ENCODE measurements around the gene C11orf24. TPM values are rescaled to one million over a fixed set of nuclear protein-coding genes. Genes with fewer than 3 reads are reported as not detected.

The C11orf24 gene
- total and polyA plus RNA-seq, 2 donors: 5.9 to 17.7 TPM

- Histone ChIP-seq H3K9me3 (ENCODE audit: control insufficient read depth in 2 of 2, insufficient read depth in 1 of 2, low read length in 1 of 2) (no peaks in the 10 kb centered on the region), H3K27me3 (ENCODE audit: control insufficient read depth in 2 of 2, insufficient read depth in 1 of 2, low read length in 1 of 2) (no peaks in the 10 kb centered on the region), H3K27ac (ENCODE audit: low read depth in 1 of 2, low read length in 1 of 2) (no peak overlapping the region), H3K4me3 (ENCODE audit: low read length in 2 of 2) (no peak overlapping the region), H3K4me1 (ENCODE audit: control insufficient read depth in 2 of 2, insufficient read depth in 2 of 2, low read length in 2 of 2) (peaks cover 0 to 8% of the 10 kb centered on the region in 2 donors), H3K36me3 (ENCODE audit: control insufficient read depth in 2 of 2, insufficient read depth in 2 of 2, low read length in 1 of 2) (no peaks in the 10 kb centered on the region)
- WGBS: 98% methylated on average over 6 of the region's 6 CpGs
- DNase-seq (ENCODE audit: low read depth in 6 of 9, low spot score in 9 of 9): no peak
Observed at GRCh38 chr11:68276861-68277260, 5.1 kb upstream of the C11orf24 start.

- H3K27me3 ChIP-seq (ENCODE audit: control insufficient read depth in 2 of 2, insufficient read depth in 1 of 2, low read length in 1 of 2): no peaks in the 10 kb centered on the region
- H3K27ac ChIP-seq (ENCODE audit: low read depth in 1 of 2, low read length in 1 of 2): no peak overlapping the region
- H3K36me3 ChIP-seq (ENCODE audit: control insufficient read depth in 2 of 2, insufficient read depth in 2 of 2, low read length in 1 of 2): no peaks in the 10 kb centered on the region
- no peaks in the 10 kb centered on the region for H3K9me3 ChIP-seq (ENCODE audit: control insufficient read depth in 2 of 2, insufficient read depth in 1 of 2, low read length in 1 of 2)
- 96% methylated on average over 14 of the region's 14 CpGs for WGBS
- DNase-seq (ENCODE audit: low read depth in 6 of 9, low spot score in 9 of 9): no peak
- no peak overlapping the region for H3K4me3 ChIP-seq (ENCODE audit: low read length in 2 of 2)
- peaks cover 4 to 15% of the 10 kb centered on the region in 2 donors for H3K4me1 ChIP-seq (ENCODE audit: control insufficient read depth in 2 of 2, insufficient read depth in 2 of 2, low read length in 2 of 2)
Observed at GRCh38 chr11:68275721-68276507, 4.1 kb upstream of the C11orf24 start.

- no peaks in the 10 kb centered on the region for H3K27me3 ChIP-seq (ENCODE audit: control insufficient read depth in 2 of 2, insufficient read depth in 1 of 2, low read length in 1 of 2)
- H3K4me1 ChIP-seq (ENCODE audit: control insufficient read depth in 2 of 2, insufficient read depth in 2 of 2, low read length in 2 of 2): peaks cover 5 to 15% of the 10 kb centered on the region in 2 donors
- H3K36me3 ChIP-seq (ENCODE audit: control insufficient read depth in 2 of 2, insufficient read depth in 2 of 2, low read length in 1 of 2): no peaks in the 10 kb centered on the region
- no peak overlapping the region for H3K4me3 ChIP-seq (ENCODE audit: low read length in 2 of 2)
- no peaks in the 10 kb centered on the region for H3K9me3 ChIP-seq (ENCODE audit: control insufficient read depth in 2 of 2, insufficient read depth in 1 of 2, low read length in 1 of 2)
- no peak for DNase-seq (ENCODE audit: low read depth in 6 of 9, low spot score in 9 of 9)
- WGBS: 94% methylated on average over 1 of the region's 1 CpG
- H3K27ac ChIP-seq (ENCODE audit: low read depth in 1 of 2, low read length in 1 of 2): no peak overlapping the region
Observed at GRCh38 chr11:68274306-68274705, 2.5 kb upstream of the C11orf24 start.

- no peaks in the 10 kb centered on the region for H3K36me3 ChIP-seq (ENCODE audit: control insufficient read depth in 2 of 2, insufficient read depth in 2 of 2, low read length in 1 of 2)
- no peak overlapping the region for H3K4me3 ChIP-seq (ENCODE audit: low read length in 2 of 2)
- no peak for DNase-seq (ENCODE audit: low read depth in 6 of 9, low spot score in 9 of 9)
- no peak overlapping the region for H3K27ac ChIP-seq (ENCODE audit: low read depth in 1 of 2, low read length in 1 of 2)
- H3K4me1 ChIP-seq (ENCODE audit: control insufficient read depth in 2 of 2, insufficient read depth in 2 of 2, low read length in 2 of 2): peaks cover 5 to 15% of the 10 kb centered on the region in 2 donors
- H3K27me3 ChIP-seq (ENCODE audit: control insufficient read depth in 2 of 2, insufficient read depth in 1 of 2, low read length in 1 of 2): no peaks in the 10 kb centered on the region
- WGBS: 96% methylated on average over 21 of the region's 21 CpGs
- H3K9me3 ChIP-seq (ENCODE audit: control insufficient read depth in 2 of 2, insufficient read depth in 1 of 2, low read length in 1 of 2): no peaks in the 10 kb centered on the region
Observed at GRCh38 chr11:68273026-68273738, 1.4 kb upstream of the C11orf24 start.

- peak overlapping the region; percentile 83 to 97 for H3K27ac ChIP-seq (ENCODE audit: low read depth in 1 of 2, low read length in 1 of 2)
- H3K36me3 ChIP-seq (ENCODE audit: control insufficient read depth in 2 of 2, insufficient read depth in 2 of 2, low read length in 1 of 2): peaks cover 7 to 13% of the 10 kb centered on the region in 2 donors
- no peaks in the 10 kb centered on the region for H3K9me3 ChIP-seq (ENCODE audit: control insufficient read depth in 2 of 2, insufficient read depth in 1 of 2, low read length in 1 of 2)
- peak in 7 of 9 donors; percentile 20 to 70 (median 38) for DNase-seq (ENCODE audit: low read depth in 6 of 9, low spot score in 9 of 9)
- 10% methylated on average over 23 of the region's 23 CpGs for WGBS
- no peaks in the 10 kb centered on the region for H3K27me3 ChIP-seq (ENCODE audit: control insufficient read depth in 2 of 2, insufficient read depth in 1 of 2, low read length in 1 of 2)
- H3K4me1 ChIP-seq (ENCODE audit: control insufficient read depth in 2 of 2, insufficient read depth in 2 of 2, low read length in 2 of 2): peaks cover 5 to 21% of the 10 kb centered on the region in 2 donors
- H3K4me3 ChIP-seq (ENCODE audit: low read length in 2 of 2): peak overlapping the region; percentile 77 to 81
Observed at GRCh38 chr11:68271023-68271780, 571 bp downstream of the C11orf24 start.

GRCh38 chr11:68270196-68271022, 1.4 kb downstream of the C11orf24 start:
- 85% methylated on average over 8 of the region's 8 CpGs for WGBS
- Histone ChIP-seq H3K27me3 (ENCODE audit: control insufficient read depth in 2 of 2, insufficient read depth in 1 of 2, low read length in 1 of 2) (no peaks in the 10 kb centered on the region), H3K36me3 (ENCODE audit: control insufficient read depth in 2 of 2, insufficient read depth in 2 of 2, low read length in 1 of 2) (peaks cover 9 to 19% of the 10 kb centered on the region in 2 donors), H3K27ac (ENCODE audit: low read depth in 1 of 2, low read length in 1 of 2) (no peak overlapping the region), H3K4me3 (ENCODE audit: low read length in 2 of 2) (no peak overlapping the region), H3K9me3 (ENCODE audit: control insufficient read depth in 2 of 2, insufficient read depth in 1 of 2, low read length in 1 of 2) (no peaks in the 10 kb centered on the region), H3K4me1 (ENCODE audit: control insufficient read depth in 2 of 2, insufficient read depth in 2 of 2, low read length in 2 of 2) (peaks cover 5 to 22% of the 10 kb centered on the region in 2 donors)
- no peak for DNase-seq (ENCODE audit: low read depth in 6 of 9, low spot score in 9 of 9)

DNA sequence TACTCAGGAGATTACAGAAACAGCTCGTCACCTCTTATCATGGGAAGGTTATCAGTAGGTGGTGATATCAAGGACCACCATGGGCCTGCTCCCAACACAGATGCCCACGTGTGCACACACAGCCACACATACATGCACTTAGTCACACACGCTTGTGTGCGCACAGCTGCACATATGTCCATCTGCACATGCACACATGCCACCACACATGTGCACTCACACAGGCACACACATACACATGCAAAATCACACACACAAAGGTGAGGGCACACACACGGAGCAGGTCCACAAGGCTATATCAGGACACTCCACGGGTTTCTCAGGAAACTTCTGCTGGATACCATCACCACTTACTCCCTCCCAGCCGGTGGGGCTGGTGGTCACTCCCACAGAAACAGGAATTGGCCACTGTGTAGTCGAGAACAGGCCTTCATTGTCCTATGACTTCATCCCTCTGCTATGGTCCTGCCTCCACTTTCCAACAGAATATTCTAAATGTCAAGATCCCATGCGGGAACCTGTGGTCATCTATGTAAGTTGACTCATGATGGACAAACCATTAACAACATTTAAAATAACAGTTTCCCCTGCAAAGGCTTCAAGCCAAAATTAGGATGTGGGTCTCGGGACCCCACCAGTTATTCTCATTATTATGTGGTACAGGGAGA, 2.2 kb downstream of the C11orf24 start:
- DNase-seq (ENCODE audit: low read depth in 6 of 9, low spot score in 9 of 9): no peak
- Histone ChIP-seq H3K9me3 (ENCODE audit: control insufficient read depth in 2 of 2, insufficient read depth in 1 of 2, low read length in 1 of 2) (no peaks in the 10 kb centered on the region), H3K4me3 (ENCODE audit: low read length in 2 of 2) (no peak overlapping the region), H3K27ac (ENCODE audit: low read depth in 1 of 2, low read length in 1 of 2) (no peak overlapping the region), H3K4me1 (ENCODE audit: control insufficient read depth in 2 of 2, insufficient read depth in 2 of 2, low read length in 2 of 2) (peaks cover 5 to 22% of the 10 kb centered on the region in 2 donors), H3K27me3 (ENCODE audit: control insufficient read depth in 2 of 2, insufficient read depth in 1 of 2, low read length in 1 of 2) (no peaks in the 10 kb centered on the region), H3K36me3 (ENCODE audit: control insufficient read depth in 2 of 2, insufficient read depth in 2 of 2, low read length in 1 of 2) (peaks cover 9 to 27% of the 10 kb centered on the region in 2 donors)
- WGBS: 96% methylated on average over 10 of the region's 10 CpGs

DNA sequence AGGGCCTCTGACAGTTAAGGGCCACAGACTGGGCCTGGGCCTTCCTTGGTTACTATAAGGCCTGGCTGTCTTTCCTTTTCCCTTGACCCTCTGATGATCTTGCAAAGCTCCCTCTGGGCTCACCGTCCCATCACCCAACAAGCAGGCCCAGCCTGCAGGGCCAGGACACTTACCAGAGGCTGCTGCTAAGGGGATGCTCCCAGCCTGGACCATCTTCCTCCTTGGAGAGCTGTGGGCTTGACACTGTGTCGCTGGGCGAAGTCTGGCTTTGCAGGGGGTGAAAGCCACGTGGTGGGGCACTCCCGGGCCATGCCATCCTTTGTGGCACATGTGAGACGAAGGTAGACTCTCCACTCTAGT, 3.9 kb downstream of the C11orf24 start:
- no peak for DNase-seq (ENCODE audit: low read depth in 6 of 9, low spot score in 9 of 9)
- Histone ChIP-seq H3K27me3 (ENCODE audit: control insufficient read depth in 2 of 2, insufficient read depth in 1 of 2, low read length in 1 of 2) (no peaks in the 10 kb centered on the region), H3K4me3 (ENCODE audit: low read length in 2 of 2) (no peak overlapping the region), H3K9me3 (ENCODE audit: control insufficient read depth in 2 of 2, insufficient read depth in 1 of 2, low read length in 1 of 2) (no peaks in the 10 kb centered on the region), H3K27ac (ENCODE audit: low read depth in 1 of 2, low read length in 1 of 2) (no peak overlapping the region), H3K4me1 (ENCODE audit: control insufficient read depth in 2 of 2, insufficient read depth in 2 of 2, low read length in 2 of 2) (peaks cover 5 to 20% of the 10 kb centered on the region in 2 donors), H3K36me3 (ENCODE audit: control insufficient read depth in 2 of 2, insufficient read depth in 2 of 2, low read length in 1 of 2) (peaks cover 11 to 34% of the 10 kb centered on the region in 2 donors)
- 98% methylated on average over 6 of the region's 6 CpGs for WGBS

Measured in thymus (tissue), 11 donors.